ENCODE data around the gene EID1.
"Not testable (repeated sequence)": the region's sequence is repeated elsewhere in the genome, so short reads cannot be mapped to it uniquely, and the experiment has no call there.

EID1 gene

DNA sequence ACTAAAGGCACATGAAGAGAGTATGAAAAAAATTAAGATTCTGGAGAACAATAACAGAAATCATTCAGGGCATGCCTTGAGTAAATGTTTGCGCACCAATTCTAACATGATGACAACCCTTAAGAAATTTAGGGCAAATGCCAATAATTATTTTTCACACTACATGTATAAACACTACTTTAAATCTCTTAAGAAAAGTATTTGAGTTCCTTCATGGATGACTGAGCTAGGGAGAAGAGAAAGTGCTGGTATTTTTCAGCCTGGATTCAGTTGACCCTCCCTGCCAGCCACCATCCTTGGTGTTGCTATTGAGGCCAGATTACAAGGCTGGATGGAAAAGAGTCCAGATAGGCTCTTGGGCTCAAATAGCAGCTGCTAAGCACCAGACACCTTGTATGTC, 8.0 kb upstream of the EID1 start:
- no peak for DNase-seq

DNA sequence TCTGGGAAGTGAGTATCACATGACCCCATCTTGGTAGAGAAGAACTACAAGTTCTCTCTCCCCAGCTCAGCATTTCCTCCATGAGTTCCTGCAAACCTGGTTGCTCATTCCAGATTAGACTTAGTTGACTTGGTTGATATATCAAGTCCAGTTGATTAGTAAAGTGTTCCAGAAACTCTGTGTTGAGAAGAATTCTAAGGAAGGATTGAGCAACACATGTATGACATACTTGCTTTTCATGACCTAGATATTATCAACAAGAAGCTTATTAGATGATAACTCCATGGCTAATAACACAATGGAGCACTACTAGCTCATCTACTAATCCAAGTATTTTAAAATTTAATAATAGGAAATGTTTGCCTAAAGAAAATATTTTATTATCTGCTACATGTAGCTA, 6.4 kb upstream of the EID1 start:
- DNase-seq = no peak

DNA sequence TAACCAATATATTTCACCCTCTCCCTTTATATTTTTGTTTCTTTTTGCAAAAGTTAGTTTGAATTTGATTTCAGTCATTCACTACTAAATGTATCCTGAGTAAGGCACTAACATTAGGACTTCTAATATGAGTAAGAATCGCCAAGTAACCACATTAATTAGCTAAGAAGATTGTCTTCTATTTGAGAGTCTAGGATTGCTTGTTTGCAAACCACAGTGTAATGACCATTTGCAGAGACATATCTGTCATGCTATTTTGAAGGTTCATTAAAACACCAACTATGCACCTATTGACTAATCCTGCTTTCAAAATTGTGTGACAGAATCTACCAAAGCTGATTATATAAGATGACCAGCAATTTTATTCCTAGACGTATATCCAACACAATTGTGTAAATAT, 5.3 kb upstream of the EID1 start:
- DNase-seq = no peak

DNA sequence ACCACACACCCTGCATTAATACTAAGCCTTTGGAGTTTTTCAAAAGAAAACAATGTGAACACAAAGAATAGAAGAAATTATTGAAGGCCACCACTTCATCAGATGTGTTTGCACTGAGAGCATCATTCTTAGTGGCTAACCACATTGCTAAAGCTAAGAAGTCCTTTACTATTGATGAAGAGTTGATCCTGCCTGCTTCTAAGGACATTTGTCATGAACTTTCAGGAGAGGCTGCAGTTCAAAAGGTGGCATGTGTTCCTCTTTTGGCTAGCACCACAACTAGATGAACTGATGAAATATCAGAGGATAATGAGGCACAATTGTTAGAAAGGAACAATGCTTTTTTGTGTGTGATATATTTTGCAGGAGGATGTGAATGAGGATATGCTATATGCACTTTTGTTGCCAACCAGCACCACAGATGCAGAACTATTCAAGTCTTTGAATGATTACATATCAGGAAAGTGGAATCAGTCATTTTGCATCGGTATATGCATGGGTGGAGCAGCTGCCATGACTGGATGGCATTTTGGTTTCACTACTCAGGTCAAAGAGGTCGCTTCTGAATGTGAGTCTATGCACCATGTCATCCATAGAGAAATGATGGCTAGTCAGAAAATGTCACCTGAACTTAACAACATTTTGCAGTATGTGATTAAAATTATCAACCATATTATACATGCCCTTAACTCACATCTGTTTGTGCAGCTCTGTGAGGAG, 2.5 kb upstream of the EID1 start:
- DNase-seq = no peak

DNA sequence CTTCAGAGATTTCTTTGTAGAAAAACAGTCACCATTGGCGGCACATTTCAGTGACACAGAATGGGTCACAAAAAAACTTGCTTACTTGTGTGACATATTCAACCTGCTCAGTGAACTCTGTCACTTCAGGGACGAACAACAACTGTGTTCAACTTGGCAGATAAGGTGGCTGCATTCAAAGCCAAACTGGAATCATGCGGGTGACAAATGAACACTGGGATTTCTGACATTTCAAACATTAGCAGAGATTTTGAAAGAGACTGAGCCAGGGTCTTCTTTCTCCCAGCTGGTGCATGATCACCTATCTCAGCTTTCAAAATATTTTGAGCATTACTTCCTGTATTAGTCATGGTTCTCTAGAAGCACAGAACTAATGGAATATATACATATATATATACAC, 1.9 kb upstream of the EID1 start:
- DNase-seq = no peak

DNA sequence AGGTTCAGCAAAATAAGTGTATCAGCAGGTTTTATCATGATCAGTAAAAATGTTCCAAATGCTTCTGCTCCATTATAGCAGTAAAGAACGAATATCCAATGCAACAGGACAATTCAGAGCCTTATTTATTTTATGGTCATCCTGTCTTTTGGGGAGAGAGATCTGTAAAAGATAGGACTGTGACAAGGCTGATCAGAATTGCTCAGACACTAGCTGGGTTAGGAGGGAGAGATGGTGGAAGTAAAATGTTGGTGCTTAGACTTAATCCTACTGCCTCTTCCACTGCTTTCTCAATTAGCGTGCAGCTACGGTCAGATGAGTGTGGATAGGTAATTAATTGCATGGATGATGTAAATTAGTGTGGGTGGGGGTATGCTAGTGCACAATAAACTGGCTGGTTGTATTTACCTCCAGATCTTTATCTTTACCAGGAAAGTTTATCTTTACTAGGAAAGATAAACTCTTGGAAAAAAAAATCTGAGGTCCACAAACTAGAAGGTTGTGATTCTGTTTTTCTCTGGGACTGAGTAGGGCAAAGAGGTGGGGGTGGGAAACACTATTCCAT, 2.2 kb downstream of the EID1 start:
- no peak for DNase-seq

DNA sequence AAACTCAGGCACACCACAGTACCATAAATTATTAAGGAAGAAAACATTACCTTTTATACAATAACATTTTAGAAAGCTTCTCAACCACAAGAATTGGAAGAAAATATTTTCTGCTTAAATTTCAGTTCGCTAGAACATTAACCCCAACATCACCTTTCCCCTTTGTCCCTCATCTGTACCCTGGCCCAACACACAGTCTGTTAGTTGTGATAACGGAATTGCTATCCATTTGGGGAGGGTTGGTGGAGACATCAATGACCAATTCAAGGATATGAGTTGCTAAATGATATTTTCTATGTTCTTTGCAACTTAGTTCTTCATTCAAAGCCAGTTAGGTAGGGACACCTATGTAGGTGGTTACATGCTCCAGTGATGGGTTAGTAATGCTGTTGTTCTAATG, 5.8 kb downstream of the EID1 start:
- DNase-seq = no peak

DNA sequence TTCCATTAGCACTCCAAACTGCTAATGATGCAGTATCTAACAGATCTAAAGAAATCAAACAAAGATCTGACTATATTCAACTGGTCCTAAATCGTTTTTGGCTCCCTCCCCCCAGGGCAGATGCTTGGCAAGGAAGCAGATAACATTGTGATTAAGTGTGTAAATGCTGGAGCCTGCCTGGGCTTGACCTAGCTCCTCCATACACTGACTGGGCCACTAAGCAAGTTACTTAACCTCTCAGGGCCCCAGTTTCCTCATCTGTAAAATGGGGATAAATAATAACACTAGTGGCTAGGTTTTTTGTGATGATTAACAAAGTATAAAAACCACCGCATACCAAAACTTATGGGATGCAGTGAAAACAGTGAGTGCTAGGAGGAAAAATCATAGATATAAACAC, 9.2 kb downstream of the EID1 start:
- DNase-seq = no peak

DNA sequence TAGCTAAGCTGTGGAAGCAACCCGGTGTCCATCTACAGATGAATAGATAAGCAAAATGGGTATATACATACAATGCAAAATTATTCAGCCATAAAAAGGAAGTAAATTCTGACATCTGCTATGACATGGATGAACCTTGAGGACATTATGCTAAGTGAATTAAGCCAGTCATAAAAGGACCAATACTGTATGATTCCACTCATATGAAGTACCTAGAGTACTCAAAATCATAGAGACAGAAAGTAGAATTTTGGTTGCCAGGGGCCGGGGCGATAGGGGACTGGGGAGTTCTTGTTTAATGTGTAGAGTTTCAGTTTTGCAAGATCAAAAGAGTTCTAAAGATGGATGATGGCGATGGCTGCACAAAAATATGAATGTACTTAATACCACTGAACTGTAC, 10.3 kb downstream of the EID1 start:
- DNase-seq = no peak

DNA sequence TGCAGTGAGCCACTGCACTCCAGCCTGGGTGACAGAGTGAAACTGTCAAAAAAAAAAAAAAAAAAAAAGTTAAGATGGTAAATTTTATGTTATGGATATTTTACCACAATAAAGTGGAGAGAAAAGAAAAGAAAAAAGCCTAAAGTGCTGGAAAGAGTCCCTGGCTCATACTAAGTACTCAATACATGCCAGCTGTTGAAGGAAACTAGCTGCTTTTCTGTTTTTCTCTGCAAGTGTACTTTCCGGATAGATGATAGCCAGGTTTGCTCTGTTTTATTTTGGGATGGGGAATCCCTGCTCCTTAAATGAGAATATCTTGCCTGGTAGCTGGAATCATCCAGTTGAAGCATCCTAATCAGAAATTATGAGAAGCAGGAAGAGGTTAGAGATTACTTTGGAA, 10.9 kb downstream of the EID1 start:
- no peak for DNase-seq

DNA sequence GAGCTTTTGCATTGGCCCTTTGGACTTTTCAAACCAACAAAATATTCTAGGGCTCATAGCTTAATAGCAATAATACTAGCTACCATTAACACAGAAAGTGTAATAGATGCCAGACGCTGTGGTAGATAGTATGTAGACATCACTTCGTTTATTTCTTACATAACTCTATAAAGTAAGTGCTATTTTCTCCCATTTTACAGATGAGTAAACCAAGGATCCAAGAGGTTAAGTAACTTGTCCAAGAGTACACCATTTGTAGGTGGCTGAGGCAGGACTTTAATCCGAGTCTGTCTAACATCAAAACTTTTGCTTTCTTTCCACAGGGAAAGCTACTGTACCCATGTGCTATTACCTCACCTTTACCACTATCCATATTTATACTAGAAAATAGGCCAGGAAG, 12.0 kb downstream of the EID1 start:
- DNase-seq = no peak

DNA sequence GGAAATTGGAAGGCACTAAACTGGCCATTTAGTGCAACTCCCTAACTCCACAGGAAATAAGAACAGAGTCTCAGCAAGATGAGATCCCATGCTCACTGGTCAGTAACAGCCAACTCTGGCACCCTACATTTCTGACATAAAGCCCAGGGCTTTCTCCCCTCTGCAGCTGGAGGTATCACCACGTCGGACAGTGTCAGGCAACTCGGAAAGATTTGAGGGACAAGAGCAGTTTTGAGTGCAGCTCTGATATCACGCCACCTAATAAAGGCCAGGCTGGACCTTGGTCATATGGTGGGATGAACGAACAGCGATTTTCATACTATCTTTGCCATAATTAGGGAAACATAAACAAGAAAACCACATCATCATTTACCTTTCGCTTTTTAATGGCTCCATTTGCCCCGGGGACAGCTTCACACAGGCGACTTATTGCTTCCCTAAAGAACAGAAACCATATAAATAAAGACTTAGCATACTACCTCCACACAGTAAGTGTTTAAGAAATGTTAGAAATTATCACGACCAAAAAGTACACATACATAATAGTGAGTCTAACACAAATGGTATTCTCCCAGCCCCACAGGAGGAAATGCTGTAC, 12.5 kb downstream of the EID1 start:
- DNase-seq = no peak

DNA sequence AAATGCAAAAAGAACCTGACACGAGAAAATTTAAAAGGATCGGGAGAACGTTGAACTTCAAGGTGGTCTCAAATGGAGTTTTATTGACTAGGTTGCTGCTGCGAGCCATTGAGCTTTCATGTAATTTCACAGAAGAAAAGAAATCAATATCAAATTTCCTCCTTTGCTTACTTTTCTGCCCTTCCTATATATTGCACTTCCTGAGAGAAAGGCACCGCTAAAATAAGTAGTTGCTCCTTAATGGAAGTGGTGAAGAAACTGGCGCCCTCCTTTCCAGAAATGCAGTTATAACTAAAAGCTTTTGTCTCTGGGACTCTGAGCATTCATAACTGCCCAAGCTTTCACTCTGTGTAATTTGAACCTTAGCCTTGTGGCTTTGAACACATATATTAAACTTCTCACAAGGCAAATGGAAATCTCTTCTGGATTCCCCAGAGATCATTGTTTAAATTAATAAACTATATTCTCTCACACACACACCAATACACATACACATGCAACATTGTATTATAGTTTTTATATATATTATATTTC, 13.4 kb downstream of the EID1 start:
- DNase-seq = no peak

DNA sequence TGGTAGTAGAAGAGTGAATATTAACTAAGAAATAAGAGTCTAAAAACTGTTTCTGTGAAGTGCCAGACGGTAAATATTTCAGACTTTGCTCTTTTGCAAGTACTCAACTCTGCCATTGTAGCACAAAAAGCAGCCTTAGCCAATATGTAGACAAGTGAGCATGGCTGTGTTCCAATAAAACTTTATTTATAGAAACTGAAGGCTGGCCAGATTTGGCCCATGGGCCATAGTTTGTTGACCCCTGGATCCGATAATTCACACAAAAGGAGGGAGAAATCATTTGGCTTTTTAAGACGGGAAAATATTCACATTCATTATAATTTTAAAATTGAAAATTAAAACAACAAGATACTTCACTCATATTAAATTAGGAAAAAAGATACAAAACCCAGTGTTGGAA, 15.4 kb downstream of the EID1 start:
- no peak for DNase-seq

DNA sequence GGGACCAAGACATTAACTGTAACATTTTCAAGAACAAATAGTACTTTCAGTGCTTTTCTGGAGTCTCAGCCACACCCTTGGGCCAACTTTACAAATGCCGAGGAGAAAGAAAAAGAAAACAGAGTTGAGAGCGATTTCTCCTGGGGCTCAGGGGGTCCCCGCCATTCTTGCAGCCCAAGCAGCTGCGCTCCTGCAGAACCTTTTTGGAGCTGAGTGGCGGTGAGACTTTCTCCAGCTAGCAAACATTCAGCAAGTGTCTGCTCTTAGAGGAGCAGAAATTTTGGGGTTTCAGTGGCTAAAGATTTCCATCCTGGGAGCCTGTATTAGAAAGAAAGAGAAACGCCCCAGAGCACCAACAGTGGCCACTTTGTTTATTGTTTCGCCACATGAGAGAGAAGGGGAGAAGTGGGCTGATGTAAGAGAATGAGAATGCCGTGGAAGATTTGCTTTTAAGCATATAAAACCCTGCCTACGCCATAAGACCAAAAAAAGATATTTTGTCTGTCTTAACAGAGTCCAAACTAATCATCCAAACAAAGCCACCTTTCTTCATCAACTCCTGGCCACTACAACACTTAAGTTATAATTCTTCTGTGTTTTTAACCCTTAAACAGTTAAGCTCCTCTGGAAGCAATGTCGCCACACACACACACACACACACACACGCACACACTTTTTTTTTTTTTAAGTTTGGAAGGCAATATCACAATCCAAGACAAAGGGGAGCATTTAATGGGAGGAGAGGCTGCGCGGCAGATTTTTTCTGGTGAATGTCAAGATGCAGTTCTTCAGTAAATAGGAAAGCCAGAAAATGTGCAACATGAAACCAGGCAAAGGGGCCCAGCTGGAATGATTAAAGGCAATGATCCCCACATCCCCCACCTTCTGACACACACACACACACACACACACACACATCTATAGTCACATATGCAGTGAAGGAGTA, 19.2 kb downstream of the EID1 start:
- DNase-seq = no peak

DNA sequence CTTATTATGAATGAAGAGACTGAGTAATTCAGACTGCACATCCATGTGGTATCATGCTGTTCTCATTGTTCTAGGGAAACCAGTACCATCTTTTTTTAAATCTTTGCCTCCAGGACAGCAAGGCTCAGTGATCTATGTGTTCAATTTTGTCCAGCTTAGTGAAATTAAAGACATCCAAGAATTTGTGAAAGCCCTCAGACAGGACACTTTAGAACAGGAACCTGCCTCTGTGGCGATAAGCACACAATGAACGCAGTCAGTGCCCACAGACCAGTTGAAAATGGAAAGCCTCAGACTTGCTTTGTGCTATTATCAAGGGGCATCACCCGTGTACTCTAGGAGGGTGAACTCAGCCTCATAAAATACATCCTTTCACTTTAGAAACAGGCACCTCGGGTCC, 20.1 kb downstream of the EID1 start:
- no peak for DNase-seq

DNA sequence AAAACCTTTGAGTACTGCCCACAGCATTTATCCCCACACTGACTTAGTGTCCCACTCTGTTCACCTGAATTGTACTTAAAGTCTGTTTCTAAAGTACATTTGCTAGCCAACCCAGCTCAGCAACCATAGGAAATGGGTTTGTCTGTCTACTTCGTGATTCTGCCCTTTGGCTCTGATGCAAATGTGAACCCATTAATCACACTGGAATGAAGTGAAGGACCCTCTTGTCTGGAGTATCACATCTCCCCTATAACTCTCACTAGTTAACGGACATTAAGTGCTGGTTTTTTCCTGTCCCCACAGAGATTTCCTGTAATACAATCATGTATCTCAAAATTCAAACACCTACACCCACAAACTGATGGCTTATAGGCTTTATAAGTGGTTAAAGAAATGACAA, 20.5 kb downstream of the EID1 start:
- no peak for DNase-seq

DNA sequence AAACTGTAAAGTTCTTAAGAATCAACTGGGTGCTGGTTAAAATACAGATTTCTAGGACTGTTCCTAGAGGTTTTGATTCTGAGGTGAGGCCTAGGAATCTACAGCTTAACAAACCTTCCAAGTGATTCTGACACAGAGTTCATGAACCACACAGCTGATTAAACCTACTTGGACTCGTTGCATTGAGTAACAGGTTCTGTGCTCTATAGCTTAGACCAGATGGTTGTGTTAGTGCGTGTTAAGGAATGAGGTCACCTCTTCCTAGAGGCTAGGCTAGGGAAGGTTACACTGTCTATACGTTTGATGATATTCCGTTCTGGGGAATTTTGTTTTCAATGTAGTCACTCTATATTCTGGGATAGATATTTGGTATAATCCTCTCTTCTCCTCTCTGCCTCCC, 21.9 kb downstream of the EID1 start:
- DNase-seq = no peak

DNA sequence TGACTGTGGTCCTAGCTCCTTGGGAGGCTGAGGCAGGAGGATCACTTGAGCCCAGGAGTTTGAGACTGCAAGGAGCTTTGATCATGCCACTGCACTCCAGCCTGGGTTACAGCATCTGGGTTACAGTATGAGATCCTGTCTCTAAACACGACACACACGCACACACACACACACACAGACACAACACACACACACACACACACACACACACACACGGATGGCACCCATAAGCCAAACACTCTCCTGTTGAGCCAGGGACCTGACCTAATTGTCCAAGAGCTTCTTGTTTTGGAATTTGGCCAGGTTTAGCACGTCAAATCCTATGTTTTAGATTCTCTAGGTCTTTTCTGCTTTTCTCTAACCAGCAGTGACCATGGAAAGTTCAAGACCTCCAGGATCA, 26.8 kb downstream of the EID1 start:
- no peak for DNase-seq

DNA sequence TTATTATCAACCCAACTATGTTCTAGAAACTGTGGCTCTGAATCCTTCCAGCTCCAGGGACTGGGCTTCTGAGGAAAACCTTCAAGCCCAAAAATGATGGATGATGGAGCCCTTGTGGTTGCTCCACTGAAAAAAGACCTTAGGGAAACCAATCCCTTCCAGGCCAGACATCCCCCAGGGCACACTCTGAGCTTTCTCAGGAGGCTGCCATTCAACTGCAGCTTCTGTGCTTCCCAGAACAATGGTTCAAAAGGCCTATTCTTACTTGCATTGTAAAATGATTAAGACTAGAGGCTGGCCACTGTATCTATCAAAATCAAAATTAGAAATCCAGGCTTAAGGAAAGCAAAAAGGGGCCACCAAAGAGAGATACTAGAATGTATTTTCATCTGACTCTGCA, 27.3 kb downstream of the EID1 start:
- DNase-seq = no peak

DNA sequence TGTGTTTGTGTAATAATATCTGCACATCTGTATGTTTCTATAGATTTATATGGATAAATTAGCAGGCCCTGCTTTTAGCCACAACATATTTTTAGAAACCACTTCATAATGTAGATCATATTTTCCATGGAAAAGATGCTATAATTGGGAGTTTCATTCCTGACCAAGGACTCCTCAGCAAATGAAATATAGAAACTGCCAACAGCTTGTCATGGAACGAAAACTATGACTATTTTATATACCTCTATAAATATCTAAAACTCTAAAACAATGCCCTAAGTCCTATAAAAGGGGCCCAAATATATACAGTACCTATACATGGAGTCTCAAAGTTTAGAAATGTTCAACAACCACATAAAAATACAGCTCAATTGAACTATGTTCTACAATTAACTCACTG, 27.9 kb downstream of the EID1 start:
- DNase-seq = no peak

DNA sequence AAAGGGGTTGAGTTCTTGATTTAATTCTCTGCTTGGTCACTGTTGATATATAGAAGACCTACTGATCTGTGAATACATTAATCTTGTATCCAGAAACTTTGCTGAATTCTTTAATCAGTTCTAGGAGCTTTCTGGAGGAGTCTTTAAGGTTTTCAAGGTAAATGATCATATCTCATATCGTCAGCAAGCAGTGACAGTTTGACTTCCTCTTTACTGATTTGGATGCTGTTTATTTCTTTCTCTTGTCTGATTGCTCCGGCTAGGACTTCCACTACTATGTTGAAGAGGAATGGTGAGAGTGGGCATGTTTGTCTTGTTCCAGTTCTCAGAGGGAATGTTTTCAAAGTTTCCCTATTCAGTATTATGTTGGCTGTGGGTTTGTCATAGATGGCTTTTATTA, 31.4 kb downstream of the EID1 start:
- DNase-seq = not testable (repeated sequence)

DNA sequence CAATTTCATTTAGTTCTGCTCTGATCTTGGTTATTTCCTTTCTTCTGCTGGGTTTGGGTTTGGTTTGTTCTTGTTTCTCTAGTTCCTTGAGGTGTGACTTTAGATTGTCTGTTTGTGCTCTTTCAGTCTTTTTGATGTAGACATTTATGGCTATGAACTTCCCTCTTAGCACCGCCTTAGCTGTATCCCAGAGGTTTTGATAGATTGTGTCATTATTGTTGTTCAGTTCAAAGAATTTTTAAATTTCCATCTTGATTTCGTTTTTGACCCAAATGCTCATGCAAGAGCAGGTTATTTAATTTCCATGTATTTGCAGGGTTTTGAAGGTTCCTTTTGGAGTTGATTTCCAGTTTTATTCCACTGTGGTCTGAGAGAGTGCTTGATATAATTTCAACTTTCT, 32.6 kb downstream of the EID1 start:
- DNase-seq = not testable (repeated sequence)

DNA sequence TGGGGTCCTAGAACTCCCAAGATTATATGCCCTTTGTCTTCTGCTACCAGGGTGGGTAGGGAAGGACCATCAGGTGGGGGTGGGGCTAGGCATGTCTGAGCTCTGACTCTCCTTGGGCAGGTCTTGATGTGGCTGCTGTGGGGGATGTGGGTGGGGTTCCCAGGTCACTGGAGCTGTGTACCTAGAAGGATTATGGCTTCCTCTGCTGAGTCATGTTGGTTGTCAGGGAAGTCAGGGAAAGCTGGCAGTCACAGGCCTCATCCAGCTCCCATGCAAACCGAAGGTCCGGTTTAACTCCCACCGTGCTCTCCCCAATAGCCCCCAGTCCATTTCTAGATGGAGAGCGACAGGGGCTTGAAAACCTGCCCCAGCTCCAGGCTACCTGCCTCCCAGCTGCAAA, 35.2 kb downstream of the EID1 start:
- DNase-seq = no peak

All from NCI-H748 treated with DMSO at 0.1 percent for 48 hours (cell line).